KMS-11 (cell line): ENCODE measurements around the gene PPP2R3B.

Experiments
- H2AFZ ChIP-seq: fragments of 200-600 bp; sonication (generic); 2 replicates; pipeline ENCODE4 v1.6.1; 2016; ENCODE audit warnings: antibody characterized with exemption, mixed run types, low read depth
- H3K27ac ChIP-seq: fragments of 200-600 bp; sonication (generic); 2 replicates; pipeline ENCODE4 v1.6.1; 2016; ENCODE audit warnings: mild to moderate bottlenecking, mixed run types
- H3K27me3 ChIP-seq: fragments of 200-600 bp; sonication (generic); 2 replicates; pipeline ENCODE4 v1.6.1; 2017; ENCODE audit warnings: mild to moderate bottlenecking, low read depth, mixed run types, moderate library complexity; ENCODE audit not compliant: insufficient read depth
- H3K36me3 ChIP-seq: fragments of 200-600 bp; sonication (generic); 2 replicates; pipeline ENCODE4 v1.6.1; 2017; ENCODE audit warnings: mild to moderate bottlenecking, mixed run types; ENCODE audit not compliant: insufficient read depth
- H3K4me1 ChIP-seq: fragments of 200-600 bp; sonication (generic); 2 replicates; pipeline ENCODE4 v1.6.1; 2016; ENCODE audit warnings: mild to moderate bottlenecking, low read depth, mixed run types; ENCODE audit not compliant: poor library complexity, severe bottlenecking
- H3K4me2 ChIP-seq: fragments of 200-600 bp; sonication (generic); 2 replicates; pipeline ENCODE4 v1.7.0; 2016; ENCODE audit warnings: mild to moderate bottlenecking, mixed run types
- H3K4me3 ChIP-seq: fragments of 200-600 bp; sonication (generic); IDR thresholded peaks from 2 replicates; pipeline ENCODE4 v1.6.1; 2017; ENCODE audit warnings: low read depth, low read length, mixed read lengths; ENCODE audit not compliant: insufficient read depth
- H3K79me2 ChIP-seq: fragments of 200-600 bp; sonication (generic); 2 replicates; pipeline ENCODE4 v1.6.1; 2016; ENCODE audit warnings: low read depth, mixed run types; ENCODE audit not compliant: insufficient read depth
- H3K9ac ChIP-seq: fragments of 200-600 bp; sonication (generic); 2 replicates; pipeline ENCODE4 v1.6.1; 2016; ENCODE audit warnings: mild to moderate bottlenecking, mixed run types
- H4K20me1 ChIP-seq: fragments of 200-600 bp; sonication (generic); 2 replicates; pipeline ENCODE4 v1.6.1; 2016; ENCODE audit warnings: mild to moderate bottlenecking, mixed run types; ENCODE audit not compliant: insufficient read depth
- CTCF ChIP-seq: fragments of 200-600 bp; sonication (generic); conservative IDR thresholded peaks from 2 replicates; pipeline ENCODE4 v1.6.1; 2017; ENCODE audit warnings: low read depth, mild to moderate bottlenecking, antibody characterized with exemption, low read length, moderate library complexity, mixed read lengths

PPP2R3B gene

GRCh38 chrX:370244-370962 lies 16.3 kb downstream of the PPP2R3B start:
- no peak overlapping the region for H3K9ac ChIP-seq
- H3K36me3 ChIP-seq, result no peaks in the 10 kb centered on the region
- H3K27ac ChIP-seq, result no peak overlapping the region
- no peaks in the 10 kb centered on the region for H4K20me1 ChIP-seq
- no peak overlapping the region for H2AFZ ChIP-seq
- no peak for TF ChIP-seq CTCF
- no peaks in the 10 kb centered on the region for H3K79me2 ChIP-seq
- H3K4me1 ChIP-seq, result no peaks in the 10 kb centered on the region
- H3K4me3 ChIP-seq, result no peak overlapping the region
- no peaks in the 10 kb centered on the region for H3K27me3 ChIP-seq
- no peak overlapping the region for H3K4me2 ChIP-seq

- no peak overlapping the region for H3K4me3 ChIP-seq
- no peaks in the 10 kb centered on the region for H3K79me2 ChIP-seq
- no peak overlapping the region for H3K4me2 ChIP-seq
- H3K27ac ChIP-seq, result no peak overlapping the region
- TF ChIP-seq CTCF, result no peak
- no peak overlapping the region for H2AFZ ChIP-seq
- no peak overlapping the region for H3K9ac ChIP-seq
- no peaks in the 10 kb centered on the region for H3K4me1 ChIP-seq
- H3K27me3 ChIP-seq, result no peaks in the 10 kb centered on the region
- H3K36me3 ChIP-seq, result no peaks in the 10 kb centered on the region
- H4K20me1 ChIP-seq, result no peaks in the 10 kb centered on the region
Measured at GRCh38 chrX:369563-370101, 17.1 kb downstream of the PPP2R3B start.

GRCh38 chrX:368811-369562 lies 17.7 kb downstream of the PPP2R3B start:
- H2AFZ ChIP-seq, result no peak overlapping the region
- no peak overlapping the region for H3K27ac ChIP-seq
- H3K27me3 ChIP-seq, result no peaks in the 10 kb centered on the region
- H3K4me1 ChIP-seq, result no peaks in the 10 kb centered on the region
- H3K4me2 ChIP-seq, result no peak overlapping the region
- no peak for TF ChIP-seq CTCF
- no peak overlapping the region for H3K9ac ChIP-seq
- H3K36me3 ChIP-seq, result no peaks in the 10 kb centered on the region
- no peaks in the 10 kb centered on the region for H3K79me2 ChIP-seq
- H3K4me3 ChIP-seq, result no peak overlapping the region
- no peaks in the 10 kb centered on the region for H4K20me1 ChIP-seq

- no peak overlapping the region for H3K9ac ChIP-seq
- no peaks in the 10 kb centered on the region for H3K4me1 ChIP-seq
- H4K20me1 ChIP-seq, result no peaks in the 10 kb centered on the region
- no peak for TF ChIP-seq CTCF
- H2AFZ ChIP-seq, result no peak overlapping the region
- no peak overlapping the region for H3K4me3 ChIP-seq
- no peaks in the 10 kb centered on the region for H3K27me3 ChIP-seq
- H3K27ac ChIP-seq, result no peak overlapping the region
- no peaks in the 10 kb centered on the region for H3K79me2 ChIP-seq
- H3K36me3 ChIP-seq, result no peaks in the 10 kb centered on the region
- H3K4me2 ChIP-seq, result no peak overlapping the region
Measured at GRCh38 chrX:367866-368265, 18.8 kb downstream of the PPP2R3B start.
